22Rv1 (cell line): Measurements from ENCODE around the gene MLLT10.

Experiments
- CTCF ChIP-seq: fragments of 450-650 bp; IDR thresholded peaks from 2 replicates; pipeline ENCODE4 v1.5.1; 2017; ENCODE audit warnings: mild to moderate bottlenecking
- ZFX ChIP-seq: fragments of 450-650 bp; IDR thresholded peaks from 2 replicates; pipeline ENCODE4 v1.6.1; 2017; ENCODE audit warnings: antibody characterized with exemption, borderline replicate concordance

GRCh38 chr10:21572578-21572977 lies 38.5 kb downstream of the MLLT10 start:
- no peak for TF ChIP-seq CTCF
- no peak for TF ChIP-seq ZFX
